Loucy (cell line): ENCODE measurements around the gene ERICH4.

Experiments
- CTCF ChIP-seq: fragments of 200-600 bp; sonication (generic); conservative IDR thresholded peaks from 2 replicates; pipeline ENCODE4 v1.5.1; 2014; ENCODE audit warnings: mild to moderate bottlenecking, antibody characterized with exemption, low read length
- EZH2phosphoT487 ChIP-seq: fragments of 200-600 bp; IDR thresholded peaks from 2 replicates; pipeline ENCODE4 v1.6.1; 2018; ENCODE audit warnings: antibody characterized with exemption, mild to moderate bottlenecking, moderate library complexity, borderline replicate concordance

GRCh38 chr19:41476583-41476982, 33.6 kb downstream of the ERICH4 start:
- TF ChIP-seq EZH2phosphoT487 (no peak), CTCF (no peak)
